ENCODE data around the gene SCG2.

DNA sequence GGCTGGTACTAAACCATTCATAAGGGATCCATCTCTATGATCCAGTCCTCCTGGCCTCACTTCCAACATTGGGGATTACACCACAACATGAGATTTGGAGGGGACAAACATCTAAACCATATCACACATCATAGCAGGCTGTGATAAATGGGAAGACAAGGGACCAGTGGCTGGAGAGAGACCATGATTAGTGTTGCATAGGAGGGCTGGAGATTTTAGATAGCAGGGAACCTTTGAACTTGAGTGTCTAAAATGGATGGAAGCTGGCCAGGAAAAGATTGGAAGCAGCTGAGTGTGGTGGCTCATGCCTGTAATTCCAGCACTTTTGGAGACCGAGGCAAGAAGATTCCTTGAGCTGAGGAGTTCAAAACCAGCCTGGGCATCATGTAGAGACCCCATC is 12.4 kb upstream of the SCG2 start:
- TF ChIP-seq GATA2 (IDR thresholded peaks at IDR 0.05; ENCODE audit: low read depth, low read length) (peak; percentile 69), GATA3 (IDR thresholded peaks at IDR 0.05; ENCODE audit: low read depth, low read length) (peak; percentile 32; the same call in 1 of the 2 replicates)

Data from SH-SY5Y (cell line).